ENCODE data around the gene MROH2A. TPM values are rescaled to one million over a fixed set of nuclear protein-coding genes. Genes with fewer than 3 reads are reported as not detected.

MROH2A gene
- total and polyA plus RNA-seq, 11 donors: 0.75 TPM; not detected in 10

DNA sequence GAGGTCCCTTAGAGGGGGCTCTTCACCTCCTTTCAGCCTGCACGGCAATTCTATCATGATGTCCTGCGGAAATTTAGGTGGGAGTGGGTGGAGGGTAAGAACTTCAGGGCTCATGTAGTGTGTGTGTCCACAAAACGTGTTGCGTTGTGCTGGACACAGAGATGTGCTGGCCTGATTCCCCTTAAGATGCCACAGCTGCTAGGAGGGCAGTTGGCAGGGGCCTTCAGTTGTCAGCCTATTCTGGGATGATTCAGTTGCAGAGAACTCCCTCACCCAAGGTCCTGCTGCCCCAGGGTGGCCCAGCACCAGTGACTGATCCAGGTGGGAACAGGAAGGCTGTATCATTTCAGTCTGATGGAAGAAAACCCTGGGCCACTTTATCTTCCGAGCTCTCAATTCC, 77.2 kb downstream of the MROH2A start:
- 76 to 86% (median 85%) methylated on average over 5 of the region's 5 CpGs for WGBS, 4 donors
- Histone ChIP-seq H3K4me1 (peaks cover 0 to 26% (median 7%) of the 10 kb centered on the region in 12 donors), H3K9me3 (no peaks in the 10 kb centered on the region), H3K27ac (peak overlapping the region in 2 of 12 donors; percentile 38 to 69), H3K4me3 (peak overlapping the region in 1 of 12 donors; percentile 76), H3K27me3 (peaks cover 0 to 4% (median 0%) of the 10 kb centered on the region in 9 donors), H3K36me3 (no peaks in the 10 kb centered on the region)
- ATAC-seq: no peak
- intact Hi-C loops (cut with DNase I): loop anchor here in 1 of 10 donors (10.0 kb wide), 1 partner anchor 291 kb away; the partner anchor contains the start of gene USP40
- no peak for DNase-seq
- TF ChIP-seq, protein P1, sequence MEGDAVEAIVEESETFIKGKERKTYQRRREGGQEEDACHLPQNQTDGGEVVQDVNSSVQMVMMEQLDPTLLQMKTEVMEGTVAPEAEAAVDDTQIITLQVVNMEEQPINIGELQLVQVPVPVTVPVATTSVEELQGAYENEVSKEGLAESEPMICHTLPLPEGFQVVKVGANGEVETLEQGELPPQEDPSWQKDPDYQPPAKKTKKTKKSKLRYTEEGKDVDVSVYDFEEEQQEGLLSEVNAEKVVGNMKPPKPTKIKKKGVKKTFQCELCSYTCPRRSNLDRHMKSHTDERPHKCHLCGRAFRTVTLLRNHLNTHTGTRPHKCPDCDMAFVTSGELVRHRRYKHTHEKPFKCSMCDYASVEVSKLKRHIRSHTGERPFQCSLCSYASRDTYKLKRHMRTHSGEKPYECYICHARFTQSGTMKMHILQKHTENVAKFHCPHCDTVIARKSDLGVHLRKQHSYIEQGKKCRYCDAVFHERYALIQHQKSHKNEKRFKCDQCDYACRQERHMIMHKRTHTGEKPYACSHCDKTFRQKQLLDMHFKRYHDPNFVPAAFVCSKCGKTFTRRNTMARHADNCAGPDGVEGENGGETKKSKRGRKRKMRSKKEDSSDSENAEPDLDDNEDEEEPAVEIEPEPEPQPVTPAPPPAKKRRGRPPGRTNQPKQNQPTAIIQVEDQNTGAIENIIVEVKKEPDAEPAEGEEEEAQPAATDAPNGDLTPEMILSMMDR (IDR thresholded peaks at IDR 0.05): no peak
- no peak for TF ChIP-seq POLR2A (IDR thresholded peaks at IDR 0.05)

DNA sequence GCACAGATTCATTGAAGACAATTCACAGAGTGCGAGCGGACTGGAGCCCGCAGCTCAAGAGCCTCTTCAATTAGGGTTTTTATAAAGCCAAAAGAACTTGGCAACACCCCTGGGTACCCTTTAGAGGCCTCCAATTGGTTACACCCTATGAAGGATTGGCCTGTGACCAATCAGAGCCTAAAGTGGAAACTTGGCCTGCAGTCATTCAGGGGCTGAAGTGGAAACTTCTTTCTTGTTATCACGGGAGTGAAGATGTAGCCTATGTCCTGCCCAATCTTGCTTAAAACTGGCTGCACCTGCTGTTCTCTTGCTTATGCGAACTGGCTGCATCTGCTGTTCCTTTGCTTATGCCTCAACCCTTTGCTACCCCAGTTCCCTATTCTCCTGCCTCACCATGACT, 78.1 kb downstream of the MROH2A start:
- no peak for TF ChIP-seq POLR2A (IDR thresholded peaks at IDR 0.05)
- TF ChIP-seq, protein P1 (IDR thresholded peaks at IDR 0.05): no peak
- Histone ChIP-seq H3K9me3 (no peaks in the 10 kb centered on the region), H3K27me3 (peaks cover 0 to 4% (median 0%) of the 10 kb centered on the region in 9 donors), H3K4me3 (no peak overlapping the region), H3K36me3 (no peaks in the 10 kb centered on the region), H3K27ac (no peak overlapping the region), H3K4me1 (peaks cover 0 to 26% (median 7%) of the 10 kb centered on the region in 12 donors)
- WGBS, 4 donors: 93 to 98% (median 94%) methylated on average over 5 of the region's 5 CpGs
- DNase-seq: no peak
- no peak for ATAC-seq
- intact Hi-C loops (cut with DNase I): loop anchor here in 1 of 10 donors (10.0 kb wide), 1 partner anchor 291 kb away; the partner anchor contains the start of gene USP40

DNA sequence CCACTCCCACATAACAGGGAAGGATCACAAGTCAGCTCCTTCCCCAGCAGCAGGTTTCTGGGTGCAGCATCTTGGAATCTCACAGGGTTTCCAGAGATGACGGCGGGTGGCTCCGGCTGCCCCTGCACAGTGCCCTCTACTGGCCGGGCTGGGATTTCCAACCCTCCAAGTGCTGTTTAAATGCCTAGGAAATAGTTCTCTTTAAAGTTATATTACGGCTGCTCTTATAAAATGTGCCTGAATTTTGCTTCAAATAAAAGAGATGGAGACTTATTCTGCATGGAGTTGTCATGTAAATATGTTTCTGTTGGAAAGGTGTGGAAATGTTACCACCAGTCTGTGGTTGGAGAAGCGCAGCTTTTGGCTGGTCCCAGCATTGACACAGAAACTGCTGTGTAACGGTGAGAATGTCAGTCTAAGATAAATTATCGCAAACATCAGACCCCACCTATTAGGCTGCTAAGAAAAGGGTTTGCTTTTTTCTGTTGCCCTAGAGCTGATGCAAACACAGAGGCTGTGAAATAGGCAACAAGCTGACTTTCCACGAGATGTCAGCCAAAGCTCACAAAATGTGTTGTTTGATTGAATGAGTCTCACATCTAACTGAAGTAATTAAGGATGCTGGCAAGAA, 79.5 kb downstream of the MROH2A start:
- Histone ChIP-seq H3K4me3 (no peak overlapping the region), H3K4me1 (peaks cover 0 to 17% (median 7%) of the 10 kb centered on the region in 12 donors), H3K27ac (no peak overlapping the region), H3K27me3 (peaks cover 0 to 4% (median 0%) of the 10 kb centered on the region in 9 donors), H3K9me3 (no peaks in the 10 kb centered on the region), H3K36me3 (no peaks in the 10 kb centered on the region)
- intact Hi-C loops (cut with DNase I): loop anchor here in 1 of 10 donors (10.0 kb wide), 1 partner anchor 293 kb away; the partner anchor contains the start of gene USP40
- ATAC-seq (no peak), DNase-seq (peak in 1 of 5 donors; percentile 71)
- TF ChIP-seq POLR2A (IDR thresholded peaks at IDR 0.05): no peak
- TF ChIP-seq, protein P1 (IDR thresholded peaks at IDR 0.05): peak; percentile 13 to 71 (median 41)
- 41 to 50% (median 47%) methylated on average over 9 of the region's 9 CpGs for WGBS, 4 donors

DNA sequence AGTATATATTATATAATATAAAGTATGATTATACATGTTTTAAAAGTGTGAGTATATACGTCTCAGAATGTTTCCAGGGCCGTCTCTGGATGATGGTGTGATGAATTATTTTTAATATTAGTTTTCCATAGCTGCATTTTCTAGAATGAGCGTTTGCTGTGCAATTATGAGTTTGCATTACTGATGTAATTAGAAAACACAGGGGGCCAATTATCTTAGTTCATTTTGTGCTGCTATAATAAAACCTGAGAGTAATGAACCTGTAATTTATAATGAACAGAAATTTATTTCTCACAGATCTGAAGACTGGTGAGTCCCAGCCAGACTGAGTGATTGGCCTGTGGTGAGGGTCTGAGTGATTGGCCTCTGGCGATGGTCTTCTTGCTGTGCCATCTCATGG, 80.2 kb downstream of the MROH2A start:
- Histone ChIP-seq H3K27me3 (no peaks in the 10 kb centered on the region), H3K4me3 (no peak overlapping the region), H3K36me3 (no peaks in the 10 kb centered on the region), H3K4me1 (peaks cover 0 to 16% (median 7%) of the 10 kb centered on the region in 12 donors), H3K27ac (no peak overlapping the region), H3K9me3 (no peaks in the 10 kb centered on the region)
- ATAC-seq (no peak), DNase-seq (no peak)
- no peak for TF ChIP-seq POLR2A (IDR thresholded peaks at IDR 0.05)
- TF ChIP-seq, protein P1 (IDR thresholded peaks at IDR 0.05): no peak
- 81 to 91% (median 89%) methylated on average over 4 of the region's 4 CpGs for WGBS, 4 donors
- intact Hi-C loops (cut with DNase I): loop anchor here in 1 of 10 donors (10.0 kb wide), 1 partner anchor 294 kb away; the partner anchor contains the start of gene USP40

All from heart left ventricle (tissue), 16 donors.